ENCODE measurements around the gene MAP3K2. TPM values are rescaled to one million over a fixed set of nuclear protein-coding genes. Genes with fewer than 3 reads are reported as not detected.
A peak's percentile ranks its signal among the peaks of the same experiment; 100 is the strongest.

MAP3K2 gene
- total and polyA plus RNA-seq, 8 donors, result 4.2 to 37.6 (median 22.6) TPM

GRCh38 chr2:127427376-127428056 lies 39.7 kb upstream of the MAP3K2 start:
- FAIRE-seq (no peak), ATAC-seq (no peak), DNase-seq (peak in 1 of 6 donors; percentile 11)

GRCh38 chr2:127426501-127427354 lies 39.0 kb upstream of the MAP3K2 start:
- Histone ChIP-seq H3K36me3 (no peaks in the 10 kb centered on the region), H3K4me3 (no peak overlapping the region), H3K9me3 (no peaks in the 10 kb centered on the region), H3K4me1 (peaks cover 0 to 6% (median 0%) of the 10 kb centered on the region in 3 donors), H3K27ac (no peak overlapping the region), H3K27me3 (peaks cover 0 to 8% (median 0%) of the 10 kb centered on the region in 4 donors)
- ATAC-seq, result no peak
- TF ChIP-seq CTCF (IDR thresholded peaks at IDR 0.05), result no peak
- WGBS, 2 donors, result 91 to 94% methylated on average over 10 of the region's 10 CpGs
- intact Hi-C loops (cut with DNase I), result no loop called here
- peak in 1 of 6 donors; percentile 65 for DNase-seq
- no peak for FAIRE-seq

More at GRCh38 chr2:127427376-127428056, 39.7 kb upstream of the MAP3K2 start:
- no peak overlapping the region for H3K27ac ChIP-seq
- no peak overlapping the region for H3K4me3 ChIP-seq
- peaks cover 0 to 6% (median 0%) of the 10 kb centered on the region in 3 donors for H3K4me1 ChIP-seq
- no peak for TF ChIP-seq CTCF (IDR thresholded peaks at IDR 0.05)
- peaks cover 0 to 8% (median 0%) of the 10 kb centered on the region in 4 donors for H3K27me3 ChIP-seq
- H3K36me3 ChIP-seq, result no peaks in the 10 kb centered on the region
- intact Hi-C loops (cut with DNase I), result no loop called here
- H3K9me3 ChIP-seq, result no peaks in the 10 kb centered on the region
- WGBS, 2 donors, result 77 to 81% methylated on average over 7 of the region's 7 CpGs

- no peak for FAIRE-seq
- Histone ChIP-seq H3K27me3 (peaks cover 0 to 8% (median 0%) of the 10 kb centered on the region in 4 donors), H3K4me1 (peaks cover 0 to 6% (median 0%) of the 10 kb centered on the region in 3 donors), H3K36me3 (no peaks in the 10 kb centered on the region), H3K4me3 (no peak overlapping the region), H3K27ac (no peak overlapping the region), H3K9me3 (no peaks in the 10 kb centered on the region)
- intact Hi-C loops (cut with DNase I), result no loop called here
- TF ChIP-seq CTCF (IDR thresholded peaks at IDR 0.05), result no peak
- WGBS, 2 donors, result 90 to 95% methylated on average over 16 of the region's 16 CpGs
- DNase-seq, result peak in 1 of 6 donors; percentile 31
- ATAC-seq, result no peak
These were observed 38.0 kb upstream of the MAP3K2 start for GRCh38 chr2:127425540-127426490.

- 81 to 88% methylated on average over 13 of the region's 13 CpGs for WGBS, 2 donors
- intact Hi-C loops (cut with DNase I), result no loop called here
- no peak for ATAC-seq
- peaks cover 0 to 6% (median 0%) of the 10 kb centered on the region in 3 donors for H3K4me1 ChIP-seq
- no peak overlapping the region for H3K4me3 ChIP-seq
- no peak for TF ChIP-seq CTCF (IDR thresholded peaks at IDR 0.05)
- H3K27ac ChIP-seq, result no peak overlapping the region
- DNase-seq, result peak in 1 of 6 donors; percentile 43
- FAIRE-seq, result no peak
- no peaks in the 10 kb centered on the region for H3K36me3 ChIP-seq
- no peaks in the 10 kb centered on the region for H3K9me3 ChIP-seq
- H3K27me3 ChIP-seq, result peaks cover 0 to 8% (median 0%) of the 10 kb centered on the region in 4 donors
These were observed 37.1 kb upstream of the MAP3K2 start for GRCh38 chr2:127424598-127425520.

Data from pancreas (tissue), 10 donors.